GM21526 (cell line): ENCODE results near the gene LRP8.

Source experiments
- ATAC-seq: cut with Tn5 transposase; IDR thresholded peaks from one replicate; pipeline ENCODE4 v1.9.1; 2021; ENCODE audit warnings: moderate library complexity; ENCODE audit not compliant: unreplicated experiment, low FRiP score

Gene LRP8

DNA sequence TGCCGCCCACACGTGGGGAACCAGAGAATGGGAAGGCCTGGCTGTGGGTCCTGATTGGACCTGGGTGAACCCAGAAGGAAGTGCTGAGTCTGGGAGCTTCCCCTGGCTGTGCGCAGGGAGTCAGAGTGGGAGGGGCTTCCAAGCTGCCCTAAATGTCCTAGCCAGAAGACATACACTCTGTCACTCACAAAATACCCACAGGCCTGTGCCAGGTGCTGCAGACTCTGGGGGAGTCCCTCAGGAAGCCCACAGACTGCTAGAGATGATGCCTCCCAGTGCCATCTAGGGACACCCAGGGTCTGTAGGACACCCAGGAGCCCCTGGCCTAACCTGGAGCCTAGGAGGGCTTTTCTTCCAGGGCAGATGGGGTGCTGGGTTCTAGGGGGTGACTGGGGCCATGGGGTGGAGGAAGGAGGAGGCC lies 33.7 kb upstream of the LRP8 start:
- ATAC-seq: no peak

DNA sequence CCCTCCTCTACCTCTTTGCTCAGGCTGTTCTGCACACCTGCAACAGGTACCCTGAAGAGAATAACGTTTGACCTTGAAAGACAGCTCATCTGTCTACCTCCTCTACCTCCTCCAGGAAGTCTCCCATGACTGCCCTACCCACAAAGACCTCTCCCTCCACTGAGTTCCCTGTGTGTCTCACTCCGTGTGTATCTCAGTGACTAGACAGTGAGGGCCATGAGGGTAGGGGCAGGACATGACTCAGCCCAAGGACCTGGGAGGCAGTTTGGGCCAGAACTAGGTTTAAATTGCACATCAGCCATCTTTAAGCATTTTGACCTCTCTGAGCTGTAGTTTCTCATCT lies 32.0 kb upstream of the LRP8 start:
- no peak for ATAC-seq

DNA sequence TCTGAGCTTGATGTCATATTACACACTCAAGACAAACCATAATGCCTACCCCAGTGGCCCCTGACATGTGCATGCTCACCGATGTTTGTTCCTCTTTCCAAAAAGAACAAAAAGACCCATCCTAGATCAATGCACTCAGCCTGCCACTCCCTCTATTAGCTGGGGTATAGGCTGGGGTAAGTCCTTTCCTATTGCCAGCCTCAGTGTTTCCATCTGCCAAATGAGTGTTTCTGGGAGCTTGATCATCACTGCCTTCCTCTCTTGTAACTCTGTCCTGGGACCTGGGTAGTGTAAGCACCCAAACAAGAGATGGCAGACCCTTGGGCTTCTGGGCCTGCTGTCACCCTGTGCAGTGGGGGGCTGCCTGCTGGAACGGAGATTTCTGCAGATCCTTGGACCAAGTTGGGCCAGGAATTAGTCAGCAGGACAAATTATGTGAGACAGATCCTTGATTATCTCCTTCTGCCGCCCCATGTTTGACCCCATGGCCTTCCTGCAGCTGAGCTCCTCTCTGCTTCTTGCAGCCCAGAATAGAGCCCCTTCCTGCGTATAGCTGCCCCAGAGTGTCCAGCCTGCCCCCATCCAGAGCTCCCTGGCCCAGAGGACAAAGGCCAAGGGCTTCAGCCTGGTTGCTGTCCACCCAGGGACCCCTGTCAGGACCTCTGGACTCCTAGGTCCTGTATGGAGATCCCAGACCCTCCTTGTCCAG lies 31.5 kb upstream of the LRP8 start:
- ATAC-seq: no peak

DNA sequence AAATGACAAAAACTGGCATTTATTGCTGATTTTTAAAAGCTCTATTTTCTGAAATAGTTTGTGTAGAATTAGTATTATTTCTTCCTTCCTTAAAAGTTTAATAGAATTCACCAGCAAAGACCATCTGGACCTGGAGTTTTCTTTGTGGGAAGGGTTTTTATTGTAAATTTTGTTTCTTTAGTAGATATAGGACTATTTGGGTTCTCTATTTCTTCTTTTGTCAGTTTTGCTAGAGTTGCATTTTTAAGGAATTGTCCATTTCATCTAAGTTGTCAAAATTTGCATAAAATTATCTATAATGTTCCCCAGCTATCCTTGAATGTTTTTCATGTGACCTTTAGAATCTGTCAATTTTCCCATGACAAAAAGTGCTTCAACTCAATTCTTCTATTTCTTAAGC lies 28.8 kb upstream of the LRP8 start:
- no peak for ATAC-seq

DNA sequence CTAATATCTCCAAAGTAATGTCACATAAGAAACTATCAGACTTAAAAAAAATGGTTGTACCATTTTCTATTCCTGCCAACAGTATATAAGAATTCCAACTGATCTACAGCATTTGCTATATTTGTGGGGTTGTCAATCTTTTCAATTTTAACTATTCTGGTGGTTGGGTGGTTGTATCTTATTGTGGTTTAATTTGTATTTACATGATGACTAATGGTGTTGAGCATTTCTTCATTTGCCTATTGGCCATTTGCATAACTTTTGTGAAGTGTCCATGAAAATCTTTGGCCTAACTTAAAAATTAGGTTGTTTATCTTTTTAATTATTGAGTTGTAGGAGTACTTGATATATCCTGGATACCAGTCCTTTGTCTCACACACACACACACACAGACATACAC lies 26.2 kb upstream of the LRP8 start:
- no peak for ATAC-seq

DNA sequence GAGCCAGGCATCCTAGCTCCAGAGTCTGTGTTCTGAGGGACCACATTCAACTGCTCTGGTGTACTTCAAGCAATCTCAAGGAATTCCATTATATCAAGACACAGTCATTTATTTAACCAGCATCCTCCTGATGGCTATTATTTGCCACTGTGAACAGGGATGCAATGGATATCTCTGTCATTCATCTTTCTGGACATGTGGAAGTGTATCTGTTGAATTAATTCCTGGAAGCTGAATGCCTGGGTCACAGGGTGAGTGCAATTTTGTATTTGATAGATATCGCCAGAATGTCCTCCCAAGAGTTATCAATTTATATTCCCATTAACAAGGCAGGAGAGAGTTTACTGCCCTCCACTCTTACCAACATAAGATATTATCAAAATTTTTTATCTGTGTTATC lies 24.7 kb upstream of the LRP8 start:
- no peak for ATAC-seq

DNA sequence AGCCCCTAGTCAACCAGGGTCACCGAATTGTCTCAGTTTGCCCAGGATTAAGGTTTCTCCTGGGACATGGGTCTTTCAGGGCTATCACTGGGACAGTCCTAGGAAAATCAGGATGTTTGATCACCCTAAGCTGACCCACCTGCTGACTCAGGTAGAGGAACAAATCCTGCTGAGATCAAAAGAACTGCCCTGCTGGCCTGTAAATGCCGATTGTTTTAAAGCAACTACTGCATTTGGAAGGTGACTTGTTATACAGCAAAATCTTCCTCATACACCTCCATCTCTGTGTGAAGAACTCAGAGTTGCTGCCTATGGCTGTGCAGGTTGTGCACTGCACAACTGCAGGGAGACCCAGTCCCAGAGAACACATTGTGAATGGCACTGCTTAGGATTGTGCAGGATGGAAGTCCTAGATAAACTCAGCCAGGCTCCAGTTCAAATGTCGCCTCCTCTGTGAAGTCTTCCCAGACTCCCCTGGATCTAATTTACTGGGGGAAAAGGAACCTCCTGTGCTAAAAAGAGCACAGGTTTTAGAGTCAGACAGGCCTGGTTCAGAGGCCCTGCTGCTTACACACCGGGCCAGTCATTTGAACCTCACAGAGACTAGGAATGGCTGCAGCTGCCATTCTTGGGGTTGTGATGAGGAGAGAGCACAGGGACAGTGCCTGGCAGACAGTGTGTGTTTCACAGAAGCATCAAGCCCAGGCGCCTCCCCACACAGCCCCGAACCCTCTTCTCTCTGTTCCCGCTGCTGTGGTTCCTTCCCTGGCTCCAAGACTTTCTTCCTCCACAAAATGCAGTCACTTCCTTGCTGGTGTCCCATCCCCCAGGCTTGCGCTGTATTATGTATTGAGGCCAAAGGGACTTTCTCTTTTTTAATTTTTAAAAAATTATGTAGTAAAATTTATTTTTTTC lies 23.2 kb upstream of the LRP8 start:
- no peak for ATAC-seq

DNA sequence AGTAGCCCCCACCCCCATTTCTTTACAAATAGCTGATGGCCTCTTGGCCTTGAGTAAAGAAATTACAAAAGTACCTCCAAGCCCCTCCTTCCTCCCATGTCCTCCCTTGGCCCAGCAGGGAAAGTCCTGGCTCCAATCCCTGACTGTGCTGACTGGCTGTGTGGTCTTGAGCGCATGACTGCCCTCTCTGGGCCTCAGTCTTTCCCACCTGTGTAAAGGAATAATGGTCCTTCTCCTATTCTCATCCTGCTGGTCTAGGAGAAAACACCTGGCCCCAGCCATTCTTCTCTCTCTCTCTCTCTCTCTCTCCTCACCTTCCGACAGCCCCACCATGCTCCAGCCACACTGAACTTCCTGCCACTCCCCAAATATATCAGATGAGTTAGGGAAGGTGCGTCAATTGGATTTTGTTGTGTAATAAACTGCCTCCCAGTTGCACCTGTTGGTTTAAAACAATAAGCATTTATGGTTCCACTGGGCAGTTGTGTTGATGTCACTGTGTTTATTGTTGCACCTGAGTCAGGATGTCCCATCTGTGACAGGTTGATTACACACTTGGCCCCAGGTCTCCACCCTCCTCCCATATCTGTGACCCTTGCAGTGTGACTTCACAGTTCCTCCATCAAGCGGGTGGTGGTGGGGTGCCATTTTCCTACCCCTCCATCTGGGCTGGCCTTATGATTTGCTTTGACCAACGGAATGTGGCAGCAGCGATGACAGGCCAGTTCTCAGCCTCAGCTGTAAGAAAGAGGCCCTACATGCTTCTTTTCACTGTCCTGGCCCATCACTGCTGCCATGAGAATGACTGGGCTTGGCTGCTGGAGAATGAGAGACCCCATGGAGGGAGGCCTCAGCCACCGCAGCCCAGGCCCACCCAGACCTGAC lies 22.3 kb upstream of the LRP8 start:
- ATAC-seq: no peak

DNA sequence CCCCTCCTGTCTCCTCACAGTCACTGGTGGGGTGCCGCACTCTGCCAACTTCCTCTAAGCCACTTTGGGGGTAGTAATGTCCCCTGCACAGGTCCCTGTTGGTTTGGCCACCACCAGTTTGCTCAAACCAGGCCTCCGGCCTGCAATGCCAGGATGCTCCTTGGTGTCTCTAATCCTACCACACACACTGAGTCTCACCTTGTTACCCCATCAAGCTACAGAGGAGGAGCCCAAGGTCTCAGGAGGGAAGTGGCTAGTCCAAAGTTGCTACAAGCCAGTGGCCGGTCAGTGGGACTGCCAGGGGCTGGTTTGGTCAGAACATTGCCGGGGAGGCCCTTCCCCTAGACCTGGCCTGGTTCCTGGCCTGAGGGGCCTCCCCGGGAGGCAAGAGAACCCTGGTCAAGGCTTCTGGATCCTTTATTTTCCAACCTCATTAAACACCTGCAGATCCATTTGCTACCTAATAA lies 21.5 kb upstream of the LRP8 start:
- no peak for ATAC-seq

DNA sequence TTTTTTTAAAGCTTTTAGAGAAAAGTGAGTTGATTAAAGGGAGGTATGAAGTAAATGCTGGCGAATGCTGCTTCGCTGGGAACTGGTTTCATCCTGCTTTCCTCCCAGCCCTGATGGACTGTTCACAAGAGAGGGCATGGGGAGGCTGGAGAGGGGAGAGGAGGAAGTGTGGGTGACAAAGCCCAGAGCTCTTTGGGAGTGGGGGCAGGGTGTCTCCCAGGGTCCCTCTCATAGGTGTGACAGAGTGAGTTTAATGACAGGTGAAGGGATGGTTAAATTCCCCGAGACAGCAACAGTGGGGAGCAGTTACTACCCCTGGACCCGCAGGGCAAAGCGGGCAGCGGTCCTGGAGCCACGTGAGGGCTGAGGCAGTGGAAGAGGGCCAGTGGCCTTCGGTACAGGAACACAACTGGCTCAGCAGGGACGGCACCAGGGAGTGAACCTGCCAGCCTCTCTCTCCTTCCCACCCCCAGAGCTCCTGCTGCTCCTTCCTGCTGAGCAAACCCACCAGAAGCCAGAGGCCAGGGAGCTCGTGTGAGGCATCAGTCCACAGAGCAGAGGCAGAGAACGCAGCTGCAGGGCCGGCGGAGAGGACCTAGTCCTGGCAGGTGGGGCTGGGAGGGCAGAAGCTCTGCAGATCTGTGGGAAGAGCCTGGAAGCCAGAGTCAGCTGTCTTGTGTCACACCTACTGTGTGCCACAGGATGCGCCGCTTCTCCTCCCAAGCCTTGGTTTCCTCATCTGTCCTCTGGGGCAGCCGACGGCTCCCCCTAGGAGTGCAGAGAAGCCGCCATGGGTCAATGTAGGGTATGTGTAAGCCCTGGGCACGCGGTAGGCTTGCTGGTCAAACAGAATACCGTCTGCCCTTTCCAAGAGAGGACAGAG lies 20.9 kb upstream of the LRP8 start:
- no peak for ATAC-seq

DNA sequence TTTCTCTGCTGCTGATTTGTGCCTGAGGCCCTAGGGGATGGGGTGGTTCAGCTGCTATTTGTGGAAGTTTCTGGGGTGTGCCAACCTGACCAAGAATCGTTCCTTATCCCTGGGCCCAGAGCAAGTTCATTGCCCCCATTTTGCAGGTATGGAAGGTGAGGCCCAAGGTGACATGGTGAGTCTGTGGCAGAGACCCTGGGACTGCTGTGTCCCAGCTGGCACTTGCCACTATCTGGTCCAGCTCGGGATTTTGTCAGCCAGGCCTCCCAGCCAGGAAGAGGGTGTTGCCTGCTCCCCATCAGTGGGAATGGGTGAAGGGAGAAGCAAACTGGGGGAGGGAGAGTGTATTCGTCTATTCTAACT lies 18.9 kb upstream of the LRP8 start:
- ATAC-seq: no peak

DNA sequence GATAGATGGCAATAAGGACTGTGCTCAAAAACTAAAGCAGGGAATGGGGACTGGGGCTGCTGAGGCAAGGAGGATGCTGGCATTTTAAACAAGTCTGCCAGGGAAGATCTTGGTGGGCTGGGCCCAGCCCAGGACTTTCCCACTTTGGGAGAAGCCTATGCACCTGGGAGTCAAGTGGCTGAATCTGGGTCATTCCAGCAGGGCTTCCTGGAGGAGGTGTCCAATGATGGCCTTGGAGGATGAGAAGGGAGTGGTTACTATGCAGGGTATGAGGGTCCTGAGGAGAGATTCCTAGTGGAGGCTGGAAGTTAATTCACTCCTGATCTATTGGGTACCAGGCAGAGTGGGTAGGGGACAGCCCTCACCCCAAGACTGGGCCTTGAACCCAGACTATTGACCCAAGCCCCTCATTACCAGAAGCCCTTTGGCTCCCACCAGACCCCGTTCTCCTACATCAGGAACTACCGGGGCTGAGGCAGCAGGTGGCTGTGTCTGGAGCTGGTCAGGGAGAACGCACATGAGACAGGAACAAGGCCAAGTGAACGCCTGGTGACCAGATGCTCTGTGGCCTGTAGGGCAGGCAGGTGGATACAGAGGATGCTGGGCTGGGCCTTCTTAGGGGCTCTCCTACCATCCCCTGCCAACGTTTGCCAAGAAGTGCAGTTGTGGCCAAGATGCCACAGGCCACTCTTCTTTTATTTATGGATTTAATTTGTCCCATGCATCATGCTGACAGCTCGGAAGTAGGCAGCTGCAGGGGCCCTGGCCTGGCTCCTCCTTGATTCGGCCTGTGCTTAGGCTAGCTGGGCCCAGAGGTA lies 18.3 kb upstream of the LRP8 start:
- no peak for ATAC-seq

DNA sequence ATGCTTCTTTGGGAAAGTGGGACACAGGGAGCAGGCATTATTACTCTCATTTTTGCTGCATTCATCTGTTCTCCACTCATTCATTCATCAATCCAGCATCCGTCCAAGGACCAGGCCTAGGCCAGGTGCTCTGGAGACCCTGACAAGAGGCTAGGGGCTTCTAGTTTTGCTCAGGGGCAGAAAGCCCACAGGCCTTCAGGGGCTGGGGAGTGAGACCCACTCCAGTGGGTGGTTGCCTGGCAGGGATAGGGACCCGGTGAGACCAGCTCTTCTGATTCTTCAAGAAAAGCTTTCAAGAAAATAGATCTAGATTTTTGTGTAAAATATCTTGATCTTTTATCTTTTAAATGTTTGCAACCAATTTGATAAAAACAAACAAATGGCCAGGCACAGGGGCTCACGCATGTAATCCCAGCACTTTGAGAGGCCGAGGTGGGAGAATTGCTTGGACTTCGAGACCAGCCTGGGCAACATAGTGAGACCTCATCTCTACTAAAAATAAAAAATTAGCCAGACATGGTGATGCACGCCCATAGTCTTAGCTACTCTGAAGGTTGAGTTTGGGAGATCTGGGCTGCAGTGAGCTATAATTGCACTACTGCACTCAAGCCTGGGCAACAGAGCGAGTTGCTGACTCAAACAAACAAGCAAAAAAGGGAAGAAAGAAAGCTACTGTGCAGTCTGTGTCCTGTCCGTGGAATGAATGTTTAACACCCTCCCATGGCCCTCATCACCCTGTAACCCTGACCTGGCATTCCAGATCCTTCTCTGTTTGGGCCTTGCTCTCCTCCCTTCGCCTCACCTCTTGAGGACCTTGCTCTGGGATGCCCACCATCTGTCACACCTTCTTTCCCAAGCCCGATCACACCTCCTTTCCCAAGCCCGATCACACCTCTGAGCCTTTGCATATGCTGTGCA lies 17.3 kb upstream of the LRP8 start:
- ATAC-seq: peak; percentile 83

DNA sequence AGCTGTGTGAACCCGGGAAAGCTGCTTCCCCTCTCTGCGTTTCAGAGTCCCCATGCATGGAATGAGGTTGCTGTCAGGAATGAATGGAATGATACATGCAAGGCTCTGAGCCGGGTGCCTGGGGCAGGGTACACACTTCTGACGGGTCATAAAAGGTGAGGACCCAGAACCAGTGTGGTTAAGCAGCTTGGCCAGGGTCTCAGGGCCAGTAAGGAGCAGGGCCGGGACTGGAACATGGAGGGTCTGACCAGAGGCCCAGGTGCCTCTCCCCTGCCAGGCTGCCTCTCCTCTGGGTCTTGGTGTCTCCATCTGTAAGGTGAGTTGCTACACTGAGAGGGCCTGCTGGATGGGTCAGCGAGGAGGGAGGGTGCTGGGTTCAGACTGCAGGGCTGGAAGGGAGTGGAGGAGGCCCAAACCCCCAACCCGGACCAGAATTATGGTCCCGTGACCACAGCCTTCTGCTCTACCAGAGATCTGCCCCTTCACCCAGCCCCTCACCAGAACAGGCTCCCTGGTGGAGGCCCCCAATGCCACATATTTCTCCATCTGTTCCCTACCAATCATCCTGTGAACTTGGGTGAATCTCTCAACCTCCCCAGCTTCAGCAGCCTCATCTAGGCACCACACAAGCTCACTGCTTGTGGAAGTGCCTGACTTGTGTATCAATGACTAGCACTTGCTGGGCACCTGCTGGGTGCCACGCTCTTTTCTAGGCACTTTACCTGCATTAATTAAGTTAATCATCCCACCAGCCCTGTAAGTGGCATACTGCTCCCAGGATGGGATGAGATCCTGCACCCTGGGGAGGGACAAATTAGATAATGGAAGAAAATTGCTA lies 16.2 kb upstream of the LRP8 start:
- ATAC-seq: no peak

DNA sequence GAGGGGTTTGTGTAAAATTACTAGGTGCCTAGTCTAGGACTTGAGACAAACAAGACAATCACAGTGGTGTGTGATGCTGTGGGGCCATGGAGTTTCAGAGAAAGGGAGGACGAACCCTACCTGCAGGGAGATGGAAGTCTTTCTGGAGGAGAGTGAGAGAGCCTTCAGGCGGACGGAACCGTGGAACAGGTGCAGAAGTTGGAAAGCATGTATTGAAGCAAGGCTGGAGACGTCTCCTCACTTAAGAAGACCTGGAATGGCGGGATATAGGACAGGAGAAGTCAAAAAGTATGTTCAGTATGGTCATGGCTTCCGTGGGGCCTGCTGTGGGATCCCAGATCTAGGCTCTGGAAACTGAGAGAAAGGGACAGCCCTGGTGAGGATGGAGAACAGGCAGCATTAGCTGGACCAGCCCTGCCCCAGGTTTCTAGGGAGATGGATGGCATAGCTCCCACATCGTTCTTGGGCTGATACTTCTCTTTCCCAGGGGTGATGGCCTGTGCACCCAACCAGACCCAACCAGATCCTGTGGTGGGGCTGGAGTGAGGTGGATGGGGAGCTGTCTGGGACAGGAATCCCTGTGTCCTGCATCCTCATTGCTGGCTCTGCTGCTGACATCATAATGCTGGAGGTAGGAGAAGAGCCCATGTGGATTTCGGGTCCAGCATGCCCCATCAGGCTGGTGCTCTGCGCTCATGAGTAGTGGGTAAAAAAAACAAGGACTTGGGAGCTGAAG lies 15.0 kb upstream of the LRP8 start:
- ATAC-seq: no peak

DNA sequence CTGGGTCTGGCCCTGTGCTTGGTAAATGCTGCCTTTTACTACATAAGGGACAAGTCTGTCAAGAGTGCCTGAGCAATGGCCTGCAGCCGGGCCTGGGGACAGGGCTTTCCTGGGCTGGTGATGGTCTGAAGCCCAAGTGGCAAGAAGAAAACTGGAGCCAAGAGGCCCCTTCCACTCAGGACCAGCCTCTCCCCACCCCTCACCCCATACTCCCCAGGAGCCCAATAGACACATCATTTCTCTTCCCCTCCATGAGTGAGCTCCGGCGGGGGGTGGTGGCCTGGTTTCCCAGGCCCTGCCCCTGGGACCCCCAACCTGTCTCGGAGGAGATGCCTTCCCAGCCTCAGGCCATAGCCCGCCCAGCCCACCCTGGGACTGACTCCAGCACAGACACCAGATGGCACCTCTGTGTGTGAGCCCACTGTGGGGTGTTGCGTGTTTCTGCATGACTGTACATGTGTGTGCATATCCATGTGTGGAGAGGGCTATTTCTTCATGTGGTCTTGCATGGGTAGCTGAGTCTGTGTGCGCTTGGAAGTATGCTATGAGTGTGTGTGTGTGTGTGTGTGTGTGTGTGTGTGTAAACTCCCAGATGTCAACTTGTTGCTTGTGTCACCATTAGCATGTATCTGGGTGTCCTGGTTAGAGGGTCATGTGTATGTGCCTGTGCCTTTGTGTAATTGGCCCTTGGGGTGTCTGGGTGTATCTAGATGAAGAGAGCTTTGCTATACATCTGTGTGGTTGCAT lies 14.3 kb upstream of the LRP8 start:
- no peak for ATAC-seq
